ENCODE results near the gene CHL1.

The CHL1 gene

GRCh38 chr3:331881-332280, 135.3 kb downstream of the CHL1 start:
- H3K9ac ChIP-seq (ENCODE audit: low read length): no peak overlapping the region
- H3K36me3 ChIP-seq (ENCODE audit: control insufficient read depth, insufficient read depth, low read length): no peaks in the 10 kb centered on the region
- H3K4me1 ChIP-seq (ENCODE audit: control insufficient read depth, insufficient read depth, low read length): no peaks in the 10 kb centered on the region
- H3K9me3 ChIP-seq (ENCODE audit: control insufficient read depth, low read length): no peaks in the 10 kb centered on the region
- H3K4me3 ChIP-seq (ENCODE audit: low read length): no peak overlapping the region
- H3K27me3 ChIP-seq (ENCODE audit: control insufficient read depth, insufficient read depth, low read length): no peaks in the 10 kb centered on the region

- H3K36me3 ChIP-seq (ENCODE audit: control insufficient read depth, insufficient read depth, low read length): no peaks in the 10 kb centered on the region
- no peaks in the 10 kb centered on the region for H3K27me3 ChIP-seq (ENCODE audit: control insufficient read depth, insufficient read depth, low read length)
- no peak overlapping the region for H3K9ac ChIP-seq (ENCODE audit: low read length)
- H3K4me3 ChIP-seq (ENCODE audit: low read length): no peak overlapping the region
- H3K9me3 ChIP-seq (ENCODE audit: control insufficient read depth, low read length): no peaks in the 10 kb centered on the region
- H3K4me1 ChIP-seq (ENCODE audit: control insufficient read depth, insufficient read depth, low read length): no peaks in the 10 kb centered on the region
Measured at GRCh38 chr3:332701-333100, 136.1 kb downstream of the CHL1 start.

- Histone ChIP-seq H3K4me1 (ENCODE audit: control insufficient read depth, insufficient read depth, low read length) (no peaks in the 10 kb centered on the region), H3K4me3 (ENCODE audit: low read length) (no peak overlapping the region), H3K27me3 (ENCODE audit: control insufficient read depth, insufficient read depth, low read length) (no peaks in the 10 kb centered on the region), H3K36me3 (ENCODE audit: control insufficient read depth, insufficient read depth, low read length) (no peaks in the 10 kb centered on the region), H3K9ac (ENCODE audit: low read length) (no peak overlapping the region), H3K9me3 (ENCODE audit: control insufficient read depth, low read length) (no peaks in the 10 kb centered on the region)
Measured at GRCh38 chr3:335240-335639, 138.7 kb downstream of the CHL1 start.

GRCh38 chr3:339351-339750, 142.8 kb downstream of the CHL1 start:
- no peak overlapping the region for H3K9ac ChIP-seq (ENCODE audit: low read length)
- H3K36me3 ChIP-seq (ENCODE audit: control insufficient read depth, insufficient read depth, low read length): no peaks in the 10 kb centered on the region
- no peaks in the 10 kb centered on the region for H3K4me1 ChIP-seq (ENCODE audit: control insufficient read depth, insufficient read depth, low read length)
- H3K9me3 ChIP-seq (ENCODE audit: control insufficient read depth, low read length): no peaks in the 10 kb centered on the region
- H3K27me3 ChIP-seq (ENCODE audit: control insufficient read depth, insufficient read depth, low read length): no peaks in the 10 kb centered on the region
- no peak overlapping the region for H3K4me3 ChIP-seq (ENCODE audit: low read length)

- Histone ChIP-seq H3K4me1 (ENCODE audit: control insufficient read depth, insufficient read depth, low read length) (no peaks in the 10 kb centered on the region), H3K36me3 (ENCODE audit: control insufficient read depth, insufficient read depth, low read length) (no peaks in the 10 kb centered on the region), H3K9ac (ENCODE audit: low read length) (no peak overlapping the region), H3K9me3 (ENCODE audit: control insufficient read depth, low read length) (no peaks in the 10 kb centered on the region), H3K27me3 (ENCODE audit: control insufficient read depth, insufficient read depth, low read length) (no peaks in the 10 kb centered on the region), H3K4me3 (ENCODE audit: low read length) (no peak overlapping the region)
Measured at GRCh38 chr3:341998-342397, 145.4 kb downstream of the CHL1 start.

GRCh38 chr3:346186-346585, 149.6 kb downstream of the CHL1 start:
- no peak overlapping the region for H3K9ac ChIP-seq (ENCODE audit: low read length)
- H3K4me1 ChIP-seq (ENCODE audit: control insufficient read depth, insufficient read depth, low read length): no peaks in the 10 kb centered on the region
- H3K4me3 ChIP-seq (ENCODE audit: low read length): no peak overlapping the region
- no peaks in the 10 kb centered on the region for H3K27me3 ChIP-seq (ENCODE audit: control insufficient read depth, insufficient read depth, low read length)
- H3K9me3 ChIP-seq (ENCODE audit: control insufficient read depth, low read length): no peaks in the 10 kb centered on the region
- no peaks in the 10 kb centered on the region for H3K36me3 ChIP-seq (ENCODE audit: control insufficient read depth, insufficient read depth, low read length)

GRCh38 chr3:347581-347980, 151.0 kb downstream of the CHL1 start:
- H3K36me3 ChIP-seq (ENCODE audit: control insufficient read depth, insufficient read depth, low read length): no peaks in the 10 kb centered on the region
- H3K4me1 ChIP-seq (ENCODE audit: control insufficient read depth, insufficient read depth, low read length): no peaks in the 10 kb centered on the region
- no peaks in the 10 kb centered on the region for H3K9me3 ChIP-seq (ENCODE audit: control insufficient read depth, low read length)
- no peak overlapping the region for H3K9ac ChIP-seq (ENCODE audit: low read length)
- no peak overlapping the region for H3K4me3 ChIP-seq (ENCODE audit: low read length)
- no peaks in the 10 kb centered on the region for H3K27me3 ChIP-seq (ENCODE audit: control insufficient read depth, insufficient read depth, low read length)

- H3K4me3 ChIP-seq (ENCODE audit: low read length): no peak overlapping the region
- no peaks in the 10 kb centered on the region for H3K4me1 ChIP-seq (ENCODE audit: control insufficient read depth, insufficient read depth, low read length)
- no peaks in the 10 kb centered on the region for H3K36me3 ChIP-seq (ENCODE audit: control insufficient read depth, insufficient read depth, low read length)
- H3K27me3 ChIP-seq (ENCODE audit: control insufficient read depth, insufficient read depth, low read length): no peaks in the 10 kb centered on the region
- no peaks in the 10 kb centered on the region for H3K9me3 ChIP-seq (ENCODE audit: control insufficient read depth, low read length)
- no peak overlapping the region for H3K9ac ChIP-seq (ENCODE audit: low read length)
Measured at GRCh38 chr3:350871-351371, 154.4 kb downstream of the CHL1 start.

- no peak overlapping the region for H3K9ac ChIP-seq (ENCODE audit: low read length)
- no peaks in the 10 kb centered on the region for H3K27me3 ChIP-seq (ENCODE audit: control insufficient read depth, insufficient read depth, low read length)
- H3K4me3 ChIP-seq (ENCODE audit: low read length): no peak overlapping the region
- no peaks in the 10 kb centered on the region for H3K9me3 ChIP-seq (ENCODE audit: control insufficient read depth, low read length)
- H3K36me3 ChIP-seq (ENCODE audit: control insufficient read depth, insufficient read depth, low read length): no peaks in the 10 kb centered on the region
- H3K4me1 ChIP-seq (ENCODE audit: control insufficient read depth, insufficient read depth, low read length): no peaks in the 10 kb centered on the region
Measured at GRCh38 chr3:352599-352998, 156.0 kb downstream of the CHL1 start.

- Histone ChIP-seq H3K27me3 (ENCODE audit: control insufficient read depth, insufficient read depth, low read length) (no peaks in the 10 kb centered on the region), H3K4me1 (ENCODE audit: control insufficient read depth, insufficient read depth, low read length) (no peaks in the 10 kb centered on the region), H3K9me3 (ENCODE audit: control insufficient read depth, low read length) (no peaks in the 10 kb centered on the region), H3K4me3 (ENCODE audit: low read length) (no peak overlapping the region), H3K9ac (ENCODE audit: low read length) (no peak overlapping the region), H3K36me3 (ENCODE audit: control insufficient read depth, insufficient read depth, low read length) (no peaks in the 10 kb centered on the region)
Measured at GRCh38 chr3:353191-353739, 156.7 kb downstream of the CHL1 start.

GRCh38 chr3:354432-354831, 157.9 kb downstream of the CHL1 start:
- Histone ChIP-seq H3K9ac (ENCODE audit: low read length) (no peak overlapping the region), H3K27me3 (ENCODE audit: control insufficient read depth, insufficient read depth, low read length) (no peaks in the 10 kb centered on the region), H3K4me1 (ENCODE audit: control insufficient read depth, insufficient read depth, low read length) (no peaks in the 10 kb centered on the region), H3K9me3 (ENCODE audit: control insufficient read depth, low read length) (no peaks in the 10 kb centered on the region), H3K36me3 (ENCODE audit: control insufficient read depth, insufficient read depth, low read length) (no peaks in the 10 kb centered on the region), H3K4me3 (ENCODE audit: low read length) (no peak overlapping the region)

- H3K36me3 ChIP-seq (ENCODE audit: control insufficient read depth, insufficient read depth, low read length): no peaks in the 10 kb centered on the region
- no peak overlapping the region for H3K4me3 ChIP-seq (ENCODE audit: low read length)
- no peak overlapping the region for H3K9ac ChIP-seq (ENCODE audit: low read length)
- H3K27me3 ChIP-seq (ENCODE audit: control insufficient read depth, insufficient read depth, low read length): no peaks in the 10 kb centered on the region
- H3K4me1 ChIP-seq (ENCODE audit: control insufficient read depth, insufficient read depth, low read length): no peaks in the 10 kb centered on the region
- H3K9me3 ChIP-seq (ENCODE audit: control insufficient read depth, low read length): no peaks in the 10 kb centered on the region
Measured at GRCh38 chr3:355622-356021, 159.1 kb downstream of the CHL1 start.

GRCh38 chr3:356952-357351, 160.4 kb downstream of the CHL1 start:
- H3K9me3 ChIP-seq (ENCODE audit: control insufficient read depth, low read length): no peaks in the 10 kb centered on the region
- H3K4me1 ChIP-seq (ENCODE audit: control insufficient read depth, insufficient read depth, low read length): no peaks in the 10 kb centered on the region
- no peaks in the 10 kb centered on the region for H3K27me3 ChIP-seq (ENCODE audit: control insufficient read depth, insufficient read depth, low read length)

More at GRCh38 chr3:356952-357351, 160.4 kb downstream of the CHL1 start:
- Histone ChIP-seq H3K36me3 (ENCODE audit: control insufficient read depth, insufficient read depth, low read length) (no peaks in the 10 kb centered on the region), H3K4me3 (ENCODE audit: low read length) (no peak overlapping the region), H3K9ac (ENCODE audit: low read length) (no peak overlapping the region)
